Measurements from ENCODE around the gene INTS6L. TPM values are rescaled to one million over a fixed set of nuclear protein-coding genes. Genes with fewer than 3 reads are reported as not detected.
"Not testable (repeated sequence)": the region's sequence is repeated elsewhere in the genome, so short reads cannot be mapped to it uniquely, and the experiment has no call there.

INTS6L gene
- total RNA-seq, 2 experiments from 2014 or later, result 20.3 to 22.8 TPM

DNA sequence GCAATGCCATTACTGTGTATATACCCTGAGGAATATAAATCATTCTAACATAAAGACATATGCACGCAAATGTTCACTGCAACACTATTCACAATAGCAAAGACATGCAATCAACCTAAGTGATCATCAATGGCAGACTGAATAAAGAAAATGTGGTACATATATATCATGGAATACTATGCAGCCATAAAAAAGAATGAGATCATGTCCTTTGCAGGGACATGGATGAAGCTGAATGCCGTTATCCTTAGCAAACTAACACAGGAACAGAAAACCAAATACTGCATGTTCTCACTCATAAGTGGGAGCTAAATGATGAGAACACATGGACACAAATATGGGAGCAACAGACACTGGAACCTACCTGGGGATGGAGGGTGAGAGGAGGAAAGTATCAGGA is 73.6 kb downstream of the INTS6L start:
- H3K4me3 Mint-ChIP-seq; H3K36me3 Mint-ChIP-seq; H3K4me1 Mint-ChIP-seq; DNase-seq; ATAC-seq; H3K27ac Mint-ChIP-seq; H3K9me3 Mint-ChIP-seq (ENCODE audit: low read depth); CTCF ChIA-PET: not testable (repeated sequence)
- H3K27me3 Mint-ChIP-seq, result peaks cover 21% of the 10 kb centered on the region

- CTCF ChIA-PET, result not testable (repeated sequence)
Observed at GRCh38 chrX:135594453-135594852, 74.0 kb downstream of the INTS6L start.

GRCh38 chrX:135595543-135595942 is 75.1 kb downstream of the INTS6L start:
- Mint-ChIP-seq H3K9me3 (ENCODE audit: low read depth) (no peaks in the 10 kb centered on the region), H3K4me1 (no peaks in the 10 kb centered on the region), H3K27me3 (peaks cover 18% of the 10 kb centered on the region), H3K36me3 (no peaks in the 10 kb centered on the region), H3K27ac (no peak overlapping the region), H3K4me3 (no peak overlapping the region)
- CTCF ChIA-PET, result interaction anchor here (1.6 kb wide), 1 partner anchor 51 kb away, joined by 3 read pairs; no protein-coding TSS in a partner anchor
- ATAC-seq (no peak), DNase-seq (no peak)

More at GRCh38 chrX:135594453-135594852, 74.0 kb downstream of the INTS6L start:
- not testable (repeated sequence) for ATAC-seq; H3K9me3 Mint-ChIP-seq (ENCODE audit: low read depth); H3K4me1 Mint-ChIP-seq; H3K27ac Mint-ChIP-seq; DNase-seq; H3K4me3 Mint-ChIP-seq; H3K36me3 Mint-ChIP-seq
- H3K27me3 Mint-ChIP-seq, result peaks cover 17% of the 10 kb centered on the region

DNA sequence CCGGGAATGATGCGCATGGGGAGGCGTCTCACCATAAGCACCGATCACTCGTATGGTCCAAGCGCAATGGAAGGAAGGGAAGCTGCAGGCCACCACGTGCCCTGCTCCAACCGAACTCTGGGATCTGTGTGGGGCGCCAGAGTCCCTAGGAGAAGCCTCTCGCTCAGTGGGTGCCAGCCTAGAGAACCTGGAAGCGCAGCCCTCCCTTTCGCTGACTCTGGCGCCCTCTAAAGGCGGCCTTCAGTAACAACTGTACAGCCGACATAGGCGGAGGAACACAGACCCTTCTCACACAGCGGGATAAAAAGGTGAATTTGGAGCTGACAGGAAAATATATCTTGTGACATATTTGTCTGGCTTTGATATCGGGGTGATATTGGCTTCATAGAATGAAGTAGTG is 76.0 kb downstream of the INTS6L start:
- Mint-ChIP-seq H3K36me3 (no peaks in the 10 kb centered on the region), H3K4me1 (no peaks in the 10 kb centered on the region), H3K9me3 (ENCODE audit: low read depth) (no peaks in the 10 kb centered on the region), H3K27me3 (peaks cover 20% of the 10 kb centered on the region), H3K4me3 (no peak overlapping the region), H3K27ac (no peak overlapping the region)
- no peak for ATAC-seq
- peak; percentile 47 for DNase-seq
- CTCF ChIA-PET, result interaction anchor here (1.6 kb wide), 1 partner anchor 52 kb away, joined by 3 read pairs; no protein-coding TSS in a partner anchor

GRCh38 chrX:135605906-135606305 is 85.4 kb downstream of the INTS6L start:
- CTCF ChIA-PET, result no interaction called here
- DNase-seq, result no peak
- Mint-ChIP-seq H3K4me1 (no peaks in the 10 kb centered on the region), H3K27me3 (peaks cover 8% of the 10 kb centered on the region), H3K27ac (no peak overlapping the region), H3K9me3 (ENCODE audit: low read depth) (no peaks in the 10 kb centered on the region), H3K36me3 (no peaks in the 10 kb centered on the region), H3K4me3 (no peak overlapping the region)
- no peak for ATAC-seq

DNA sequence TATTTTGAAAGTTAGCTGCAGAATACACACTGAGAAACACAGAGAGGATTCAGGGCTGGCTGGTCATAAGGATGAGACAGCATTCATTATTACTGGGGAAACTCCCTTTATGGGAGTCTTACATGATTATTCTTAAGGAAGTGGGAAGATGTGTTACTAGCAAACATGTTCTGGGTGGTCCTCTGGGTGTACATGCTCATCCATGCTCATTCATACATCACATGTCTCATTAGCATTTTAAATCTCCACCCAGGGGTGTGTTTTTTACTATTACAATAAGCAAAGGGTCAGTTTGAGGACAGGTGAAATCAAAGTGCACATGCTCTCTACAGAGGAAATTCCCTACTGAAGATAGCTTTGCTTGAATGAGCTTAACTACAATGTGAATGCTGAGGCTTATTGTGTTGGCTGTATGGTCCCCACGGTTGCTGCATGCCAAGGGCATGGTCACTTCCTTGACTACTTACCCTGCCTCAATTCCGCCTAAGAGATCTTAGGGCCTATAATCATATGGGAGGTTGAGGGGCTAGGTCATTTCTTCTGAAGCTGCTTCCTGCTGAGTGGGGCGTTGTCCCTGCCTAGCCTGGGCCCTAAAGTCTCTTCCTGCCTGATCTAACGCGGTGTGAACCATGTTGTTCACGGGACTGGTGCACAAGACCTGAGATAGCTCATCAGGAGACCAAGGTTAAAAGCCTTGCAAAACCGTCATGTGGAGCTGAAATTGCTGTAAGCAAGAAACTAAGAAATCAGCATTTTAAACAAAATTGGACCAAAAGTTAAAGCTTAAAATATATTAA is 104.1 kb downstream of the INTS6L start:
- CTCF ChIA-PET, result interaction anchor here (1.1 kb wide), 1 partner anchor 140 kb away, joined by 3 read pairs; no protein-coding TSS in a partner anchor
- DNase-seq; H3K9me3 Mint-ChIP-seq (ENCODE audit: low read depth); H3K36me3 Mint-ChIP-seq; H3K27ac Mint-ChIP-seq; ATAC-seq; H3K27me3 Mint-ChIP-seq; H3K4me3 Mint-ChIP-seq; H3K4me1 Mint-ChIP-seq: not testable (repeated sequence)

- CTCF ChIA-PET, result interaction anchor here (1.1 kb wide), 1 partner anchor 141 kb away, joined by 3 read pairs; no protein-coding TSS in a partner anchor
- DNase-seq, result no peak
- H3K9me3 Mint-ChIP-seq (ENCODE audit: low read depth), result no peaks in the 10 kb centered on the region
- no peaks in the 10 kb centered on the region for H3K4me1 Mint-ChIP-seq
- H3K4me3 Mint-ChIP-seq, result no peak overlapping the region
- no peaks in the 10 kb centered on the region for H3K27me3 Mint-ChIP-seq
- no peaks in the 10 kb centered on the region for H3K36me3 Mint-ChIP-seq
- no peak overlapping the region for H3K27ac Mint-ChIP-seq
- ATAC-seq, result no peak
Observed at GRCh38 chrX:135625995-135626394, 105.5 kb downstream of the INTS6L start.

- Mint-ChIP-seq H3K27me3 (peaks cover 6% of the 10 kb centered on the region), H3K4me1 (no peaks in the 10 kb centered on the region), H3K27ac (no peak overlapping the region), H3K4me3 (no peak overlapping the region), H3K9me3 (ENCODE audit: low read depth) (no peaks in the 10 kb centered on the region), H3K36me3 (no peaks in the 10 kb centered on the region)
- CTCF ChIA-PET, result no interaction called here
- DNase-seq (no peak), ATAC-seq (no peak)
Observed at GRCh38 chrX:135629342-135629741, 108.9 kb downstream of the INTS6L start.

Other genes with a start within 250 kb of the INTS6L start
- not detected for gene ETDC, start 211.2 kb upstream of the INTS6L start, total RNA-seq
- 10 to 100 TPM; 10.4 to 13.1 TPM for gene ZNF75D, start 176.6 kb upstream of the INTS6L start, total RNA-seq
- 1 to 10 TPM; 3.0 to 4.3 TPM for gene ZNF449, start 175.9 kb upstream of the INTS6L start, total RNA-seq
- gene SMIM10L2A, start 98.7 kb upstream of the INTS6L start, total RNA-seq, result under 1 TPM; 0.38 to 0.82 TPM
- not detected for gene CT45A1, start 193.0 kb downstream of the INTS6L start, total RNA-seq
- gene CT45A3, start 247.5 kb downstream of the INTS6L start, total RNA-seq, result not detected

All from activated CD8-positive, alpha-beta memory T cell treated with anti-CD3 and anti-CD28 coated beads, Interleukin-2, amount 10 ng/mL, durations not matched to agents 7 days and 5 days (primary cell).